Neuron (in vitro differentiated cells): ENCODE data around the gene ABHD15.
A peak's percentile ranks its signal among the peaks of the same experiment; 100 is the strongest.

ENCODE experiments used
- H2AFZ ChIP-seq: one replicate; pipeline ENCODE4 v1.6.1; 2013; ENCODE audit warnings: low read depth, mild to moderate bottlenecking, inconsistent platforms, low read length, moderate library complexity
- H3K27me3 ChIP-seq: one replicate; pipeline ENCODE4 v1.6.1; 2013; ENCODE audit warnings: low read length; ENCODE audit not compliant: insufficient read depth
- H3K36me3 ChIP-seq: one replicate; pipeline ENCODE4 v1.6.1; 2013; ENCODE audit warnings: low read length; ENCODE audit not compliant: insufficient read depth
- H3K4me1 ChIP-seq: one replicate; pipeline ENCODE4 v1.6.1; 2013; ENCODE audit warnings: low read length; ENCODE audit not compliant: insufficient read depth
- H3K4me3 ChIP-seq: 2 replicates; pipeline ENCODE4 v1.5.1; 2013; ENCODE audit warnings: mild to moderate bottlenecking, low read length, moderate library complexity
- H3K9me3 ChIP-seq: one replicate; pipeline ENCODE4 v1.6.1; 2013; ENCODE audit warnings: low read length

ABHD15 gene

DNA sequence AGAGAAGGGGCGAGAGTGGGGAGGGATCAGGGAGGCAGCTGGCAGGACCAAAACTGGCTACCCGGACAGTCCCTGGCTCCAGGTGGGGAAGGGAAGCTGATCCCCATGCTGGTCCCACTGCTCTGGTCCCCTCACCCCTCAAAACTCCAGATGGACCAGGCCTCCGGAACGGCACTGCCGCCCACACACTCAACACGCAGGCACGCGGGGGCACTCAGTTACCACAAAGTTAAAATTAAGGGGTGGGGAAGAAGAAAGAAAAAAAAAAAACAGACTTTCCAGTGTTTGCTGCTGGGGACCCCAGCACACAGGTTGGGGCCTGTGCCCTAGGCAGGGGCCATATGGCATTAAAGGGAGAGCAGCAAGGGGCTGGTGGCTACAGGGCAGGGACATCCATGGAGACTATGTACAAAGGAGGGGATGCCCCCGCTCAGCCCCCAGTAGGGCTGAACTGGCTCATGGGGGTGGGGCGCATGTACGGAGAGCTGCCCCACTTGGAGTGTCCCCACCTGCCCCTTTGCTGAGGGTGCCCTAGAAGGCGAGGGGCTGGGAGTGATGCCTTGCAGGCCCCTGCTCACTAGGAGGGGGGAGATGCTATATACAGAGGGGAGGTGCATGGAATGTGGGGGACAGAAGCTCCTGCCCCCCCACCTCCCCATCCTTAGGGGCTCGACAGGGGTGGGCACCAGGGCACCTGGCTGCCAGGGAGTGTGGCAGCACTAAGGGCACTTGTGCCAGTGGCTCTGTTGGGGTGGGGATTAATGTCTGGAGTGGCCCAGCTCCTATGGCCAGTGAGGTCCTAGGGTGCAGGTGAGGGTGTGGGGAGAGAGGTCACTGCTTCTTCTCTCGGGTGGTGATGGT lies 7.3 kb upstream of the ABHD15 start:
- Histone ChIP-seq H3K9me3 (no peaks in the 10 kb centered on the region), H3K4me3 (no peak overlapping the region), H3K36me3 (peaks cover 75% of the 10 kb centered on the region), H3K27me3 (no peaks in the 10 kb centered on the region), H3K4me1 (peaks cover 7% of the 10 kb centered on the region), H2AFZ (no peak overlapping the region)

DNA sequence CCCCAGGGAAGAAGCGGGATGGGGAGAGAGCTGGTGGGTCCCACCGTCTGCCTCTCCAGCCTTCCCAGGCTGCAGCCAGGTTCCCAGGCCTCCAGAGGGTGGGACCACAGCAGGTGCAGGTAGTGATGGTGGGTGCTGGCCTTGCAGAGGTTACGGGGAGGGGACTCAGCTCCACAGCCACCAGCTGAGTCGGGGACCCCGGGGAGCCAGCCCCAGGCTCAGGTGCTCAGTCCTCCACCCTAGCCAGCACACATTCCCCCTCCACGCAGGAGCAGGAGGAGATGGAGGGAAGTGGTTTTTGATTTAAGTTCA lies 6.7 kb upstream of the ABHD15 start:
- Histone ChIP-seq H2AFZ (no peak overlapping the region), H3K27me3 (no peaks in the 10 kb centered on the region), H3K36me3 (peaks cover 70% of the 10 kb centered on the region), H3K9me3 (no peaks in the 10 kb centered on the region), H3K4me1 (peaks cover 8% of the 10 kb centered on the region), H3K4me3 (no peak overlapping the region)

DNA sequence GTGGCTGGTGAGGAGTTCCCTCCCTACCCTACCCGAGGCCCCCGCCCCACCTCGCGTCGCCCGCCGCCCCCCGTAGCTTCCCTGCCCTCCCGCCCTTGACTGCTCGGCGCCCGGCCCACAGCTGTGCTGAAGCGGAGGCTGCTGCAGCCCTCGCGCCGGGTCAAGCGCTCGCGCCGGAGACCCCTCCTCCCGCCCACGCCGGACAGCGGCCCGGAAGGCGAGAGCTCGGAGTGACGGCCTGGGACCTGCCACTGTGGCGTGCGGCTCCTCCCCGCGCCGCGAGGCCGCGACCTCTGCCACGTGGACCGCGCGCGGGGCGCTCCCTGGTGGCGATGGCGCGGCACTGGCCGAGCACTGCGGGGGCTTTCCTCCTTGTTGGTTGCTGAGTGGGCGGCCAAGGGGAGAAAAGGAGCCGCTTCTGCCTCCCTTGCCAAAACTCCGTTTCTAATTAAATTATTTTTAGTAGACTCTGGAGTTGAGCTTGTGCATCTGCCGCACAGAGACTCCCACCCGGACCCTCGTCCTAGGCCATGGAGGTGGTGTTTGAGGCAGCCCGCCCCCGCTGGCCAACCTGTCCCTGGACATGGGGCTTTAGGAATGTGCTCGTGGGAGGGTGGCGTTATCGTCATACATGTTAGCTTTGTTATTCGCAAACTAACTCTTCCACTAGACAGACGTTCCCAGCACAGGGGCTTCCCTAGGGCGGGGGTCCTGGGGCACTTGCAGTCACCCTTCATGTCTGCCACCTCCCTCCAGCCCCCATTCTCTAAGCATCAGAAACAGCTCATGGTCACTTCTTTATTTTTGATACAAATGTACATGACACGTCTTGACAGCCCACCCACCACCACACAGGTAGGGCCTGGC lies 6.1 kb upstream of the ABHD15 start:
- H3K36me3 ChIP-seq: peaks cover 66% of the 10 kb centered on the region
- H2AFZ ChIP-seq: no peak overlapping the region
- peaks cover 8% of the 10 kb centered on the region for H3K4me1 ChIP-seq
- H3K27me3 ChIP-seq: no peaks in the 10 kb centered on the region
- no peak overlapping the region for H3K4me3 ChIP-seq
- H3K9me3 ChIP-seq: no peaks in the 10 kb centered on the region

DNA sequence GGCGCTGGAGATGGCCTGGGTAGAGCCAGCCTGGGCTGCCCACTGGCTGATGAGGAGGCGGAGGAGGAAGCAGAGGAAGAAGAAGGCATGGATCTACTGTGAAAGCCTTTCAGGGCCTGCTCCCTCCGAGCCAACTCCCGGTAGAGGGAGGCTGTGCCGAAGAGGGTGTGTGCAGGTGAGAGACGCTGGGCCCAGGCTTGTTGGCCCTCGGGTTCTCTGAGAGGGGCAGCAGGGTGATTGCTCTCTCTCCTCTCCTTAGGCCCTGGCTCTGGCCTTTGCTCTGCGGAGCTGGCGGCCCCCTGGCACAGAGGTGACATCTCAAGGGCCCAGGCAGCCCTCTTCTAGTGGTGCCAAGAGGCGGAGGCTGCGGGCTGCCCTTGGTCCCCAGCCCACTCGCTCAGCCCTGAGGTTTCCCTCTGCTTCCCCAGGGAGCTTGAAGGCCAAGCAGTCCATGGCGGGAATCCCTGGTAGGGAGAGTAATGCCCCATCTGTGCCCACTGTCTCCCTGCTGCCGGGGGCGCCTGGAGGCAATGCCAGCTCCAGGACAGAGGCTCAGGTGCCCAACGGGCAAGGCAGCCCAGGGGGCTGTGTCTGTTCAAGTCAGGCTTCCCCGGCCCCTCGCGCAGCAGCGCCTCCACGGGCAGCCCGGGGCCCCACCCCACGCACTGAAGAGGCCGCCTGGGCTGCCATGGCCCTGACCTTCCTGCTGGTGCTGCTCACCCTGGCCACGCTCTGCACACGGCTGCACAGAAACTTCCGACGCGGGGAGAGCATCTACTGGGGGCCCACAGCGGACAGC lies 5.2 kb upstream of the ABHD15 start:
- Histone ChIP-seq H3K4me1 (peaks cover 8% of the 10 kb centered on the region), H2AFZ (no peak overlapping the region), H3K9me3 (no peaks in the 10 kb centered on the region), H3K36me3 (peaks cover 58% of the 10 kb centered on the region), H3K27me3 (no peaks in the 10 kb centered on the region), H3K4me3 (no peak overlapping the region)

DNA sequence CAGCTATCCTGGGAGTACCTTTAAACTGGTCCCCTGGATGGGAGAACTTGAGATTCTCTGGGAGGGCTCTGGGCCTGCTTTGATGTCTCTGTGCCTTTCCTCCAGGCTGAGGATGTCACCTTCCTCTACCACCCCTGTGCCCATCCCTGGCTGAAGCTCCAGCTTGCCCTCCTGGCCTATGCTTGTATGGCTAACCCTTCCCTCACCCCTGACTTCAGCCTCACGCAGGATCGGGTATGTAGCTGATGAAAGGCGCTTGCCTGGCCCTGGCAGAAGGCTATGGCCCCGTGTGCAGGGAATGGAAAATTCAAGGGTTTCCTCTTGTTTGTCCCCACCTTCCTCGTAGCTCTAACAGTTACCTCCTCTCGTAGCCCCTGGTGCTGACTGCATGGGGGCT lies 4.6 kb upstream of the ABHD15 start:
- Histone ChIP-seq H3K36me3 (peaks cover 52% of the 10 kb centered on the region), H3K4me3 (no peak overlapping the region), H3K27me3 (no peaks in the 10 kb centered on the region)

GRCh38 chr17:29570521-29570920 lies 3.7 kb upstream of the ABHD15 start:
- Histone ChIP-seq H2AFZ (no peak overlapping the region), H3K36me3 (peaks cover 43% of the 10 kb centered on the region), H3K4me3 (no peak overlapping the region), H3K4me1 (peaks cover 8% of the 10 kb centered on the region), H3K27me3 (no peaks in the 10 kb centered on the region), H3K9me3 (no peaks in the 10 kb centered on the region)

More for the DNA sequence above, 4.6 kb upstream of the ABHD15 start:
- peaks cover 8% of the 10 kb centered on the region for H3K4me1 ChIP-seq
- H3K9me3 ChIP-seq: no peaks in the 10 kb centered on the region
- H2AFZ ChIP-seq: no peak overlapping the region

DNA sequence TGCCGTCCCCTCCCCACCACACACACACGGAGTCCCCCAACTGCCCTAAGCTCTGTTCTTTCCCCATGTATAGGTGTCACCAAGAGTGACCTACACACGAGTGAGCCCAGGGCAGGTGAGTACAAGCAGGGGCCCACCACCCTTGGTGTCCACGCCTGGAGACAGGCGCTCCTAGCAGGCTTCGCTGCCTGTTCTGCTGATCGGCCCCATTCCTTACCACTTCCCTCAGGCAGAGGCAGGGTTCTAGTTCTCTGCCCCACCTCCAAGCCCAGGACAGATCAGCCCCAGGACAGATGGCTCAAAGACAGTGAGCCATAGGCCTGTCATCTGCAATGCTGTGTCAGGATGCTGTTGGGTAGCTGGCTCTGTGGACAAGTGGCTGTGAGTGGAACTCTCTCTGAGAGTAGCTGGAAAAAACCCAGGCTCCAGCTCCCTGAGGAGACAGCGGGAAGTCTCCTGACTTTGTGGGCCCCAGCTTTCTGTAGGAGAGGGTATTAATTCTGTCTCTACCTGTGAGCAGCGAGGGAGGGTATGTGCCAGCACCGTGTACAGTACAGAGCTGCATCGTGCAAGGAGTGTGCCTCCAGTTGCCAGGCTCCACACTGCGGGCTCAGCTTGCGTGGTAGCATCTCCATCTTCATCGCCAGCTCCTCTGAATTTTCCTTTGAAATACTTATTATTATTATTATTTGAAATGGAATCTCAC lies 2.6 kb upstream of the ABHD15 start:
- Histone ChIP-seq H3K36me3 (peaks cover 32% of the 10 kb centered on the region), H3K4me3 (peak overlapping the region; percentile 84), H3K9me3 (no peaks in the 10 kb centered on the region), H3K4me1 (peaks cover 8% of the 10 kb centered on the region), H3K27me3 (no peaks in the 10 kb centered on the region), H2AFZ (peak overlapping the region; percentile 83)

GRCh38 chr17:29568331-29569244 lies 1.8 kb upstream of the ABHD15 start, which contains the start of gene TP53I13:
Gene TP53I13, plus strand, starts transcription at chr17:29568701. Its CDS starts 58 bp downstream, at chr17:29568759.
- peak within 1 kb of the TSS; percentile 84 for H3K4me3 ChIP-seq

GRCh38 chr17:29567554-29568330 lies 905 bp upstream of the ABHD15 start:
- peak overlapping the region; percentile 83 for H2AFZ ChIP-seq
- H3K36me3 ChIP-seq: peaks cover 19% of the 10 kb centered on the region
- peaks cover 8% of the 10 kb centered on the region for H3K4me1 ChIP-seq
- no peaks in the 10 kb centered on the region for H3K9me3 ChIP-seq
- H3K27me3 ChIP-seq: no peaks in the 10 kb centered on the region
- H3K4me3 ChIP-seq: peak overlapping the region; percentile 84

More at GRCh38 chr17:29568331-29569244, 1.8 kb upstream of the ABHD15 start, which contains the start of gene TP53I13:
- H3K4me1 ChIP-seq: peaks cover 8% of the 10 kb centered on the region
- H3K9me3 ChIP-seq: no peaks in the 10 kb centered on the region
- peaks cover 24% of the 10 kb centered on the region for H3K36me3 ChIP-seq
- peak within 1 kb of the TSS; percentile 83 for H2AFZ ChIP-seq
- no peaks in the 10 kb centered on the region for H3K27me3 ChIP-seq

DNA sequence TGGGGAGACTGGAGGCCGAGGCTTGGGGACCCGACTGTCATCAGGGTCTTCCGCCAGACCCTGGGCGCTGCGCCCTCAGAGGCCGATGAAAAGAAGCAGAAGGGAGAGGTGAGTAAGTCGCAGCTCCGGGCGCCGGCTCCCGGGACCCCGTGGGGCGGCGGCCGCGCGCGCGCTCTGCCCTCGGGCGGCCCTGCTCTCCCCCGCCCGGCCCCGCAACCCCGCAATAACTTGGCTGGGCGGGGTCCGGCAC lies 392 bp upstream of the ABHD15 start:
- H3K36me3 ChIP-seq: peaks cover 16% of the 10 kb centered on the region
- peaks cover 8% of the 10 kb centered on the region for H3K4me1 ChIP-seq
- H3K9me3 ChIP-seq: no peaks in the 10 kb centered on the region
- peak overlapping the region; percentile 83 for H2AFZ ChIP-seq
- H3K27me3 ChIP-seq: no peaks in the 10 kb centered on the region
- peak overlapping the region; percentile 84 for H3K4me3 ChIP-seq
